Stimulated activated CD4-positive, alpha-beta T cell treated with anti-CD3 and anti-CD28 coated beads, Interleukin-1b, Interleukin-23, amount 100 ng/mL, for 4 hours (primary cell): Measurements from ENCODE around the gene CCDC69.
"Not testable (repeated sequence)": the region's sequence is repeated elsewhere in the genome, so short reads cannot be mapped to it uniquely, and the experiment has no call there.

Experiments used
- DNase-seq, 2 donors: peaks; one replicate each; pipeline ENCODE4 v3.0.0-alpha.2; 2020; ENCODE audit warnings: low read depth in 2 of 2

CCDC69 gene

DNA sequence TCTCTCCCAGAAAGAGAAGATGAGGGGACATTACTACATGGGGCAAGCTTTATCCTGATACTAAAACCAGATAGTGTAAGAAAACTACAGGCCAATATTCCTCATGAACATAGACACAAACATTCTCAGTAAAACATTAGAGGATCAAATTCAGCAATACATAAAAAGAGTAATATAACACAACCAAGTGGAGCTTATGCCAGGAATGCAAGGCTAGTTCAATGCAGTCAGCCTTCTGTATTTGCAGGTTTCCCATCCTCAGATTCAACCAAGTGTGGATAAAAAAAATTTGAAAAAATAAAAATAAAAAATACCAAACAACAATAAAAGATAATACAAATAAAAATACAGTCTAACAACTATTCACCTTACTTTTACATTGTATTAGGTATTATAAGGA, 31.3 kb downstream of the CCDC69 start:
- no peak for DNase-seq

DNA sequence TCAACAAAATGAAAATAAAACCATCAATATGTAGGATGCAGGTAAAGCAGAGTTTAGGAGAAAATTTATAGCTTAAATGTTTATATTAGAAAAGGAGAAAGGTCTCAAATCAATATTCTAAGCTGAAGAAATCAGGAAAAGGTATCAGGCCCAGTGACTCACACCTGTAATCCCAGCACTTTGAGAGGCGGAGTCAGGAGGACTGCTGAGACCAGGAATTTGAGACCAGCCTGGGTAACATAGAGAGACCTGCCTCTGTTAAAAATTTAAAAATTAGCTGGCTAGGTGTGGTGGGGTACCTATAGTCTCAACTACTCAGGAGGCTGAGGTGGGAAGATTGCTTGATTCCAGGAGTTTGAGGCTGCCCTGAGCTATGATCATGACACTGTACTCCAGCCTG, 32.2 kb downstream of the CCDC69 start:
- DNase-seq = no peak

DNA sequence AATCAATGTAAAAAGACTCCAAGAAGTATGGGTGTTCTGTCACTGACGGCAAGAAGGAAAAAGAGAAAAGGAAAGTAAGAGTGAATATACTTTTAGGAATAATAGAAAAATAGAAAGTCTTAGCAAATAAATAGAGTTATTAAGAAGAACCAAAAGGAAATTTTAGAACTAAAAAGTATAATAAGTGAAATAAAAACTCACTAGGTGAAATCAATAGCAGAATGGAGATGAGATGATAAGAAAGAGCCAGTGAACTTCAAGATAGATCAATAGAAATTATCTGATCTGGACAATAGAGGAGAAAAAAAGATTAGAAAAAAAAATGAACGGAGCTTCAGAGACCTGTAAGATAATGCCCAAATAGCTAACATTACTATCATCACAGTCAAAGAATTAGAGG, 34.7 kb downstream of the CCDC69 start:
- no peak for DNase-seq

DNA sequence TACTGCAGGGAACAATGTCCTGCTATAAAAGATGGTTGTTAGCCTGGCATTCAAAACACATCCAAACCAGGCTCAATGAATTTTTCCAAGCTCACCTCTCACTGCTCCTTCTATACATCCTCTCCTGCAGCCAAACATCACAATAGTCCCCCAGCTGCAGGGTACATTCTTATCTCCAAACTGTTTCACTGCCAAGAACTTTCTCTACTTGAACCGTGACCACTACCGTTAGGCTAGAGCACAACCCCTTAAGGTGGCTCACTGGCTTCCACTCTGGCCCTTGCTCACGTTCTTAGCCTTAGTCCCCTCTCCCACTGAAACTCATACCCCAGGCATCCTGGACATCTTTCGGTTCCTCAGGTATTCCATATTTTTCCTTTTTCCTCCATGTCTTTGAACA, 37.4 kb downstream of the CCDC69 start:
- no peak for DNase-seq

DNA sequence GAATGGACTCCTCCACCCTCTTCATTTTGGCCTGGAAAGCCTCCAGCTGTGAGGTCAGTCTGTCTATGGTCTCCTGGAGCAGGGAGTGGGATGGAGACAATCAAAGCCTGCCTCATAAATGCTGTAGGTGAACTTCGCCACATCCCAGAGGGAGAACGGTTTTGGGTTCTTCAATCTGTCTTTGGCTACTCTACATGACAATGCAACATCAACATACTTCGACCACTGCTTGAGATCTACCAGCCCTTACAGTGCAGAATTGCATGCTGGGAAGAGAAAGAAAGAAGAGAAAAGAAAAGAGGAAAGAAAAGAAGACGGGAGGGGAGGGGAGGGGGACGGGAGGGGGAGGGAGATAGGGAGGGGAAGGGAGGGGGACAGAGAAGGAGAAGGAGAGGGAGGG, 37.8 kb downstream of the CCDC69 start:
- DNase-seq = no peak

DNA sequence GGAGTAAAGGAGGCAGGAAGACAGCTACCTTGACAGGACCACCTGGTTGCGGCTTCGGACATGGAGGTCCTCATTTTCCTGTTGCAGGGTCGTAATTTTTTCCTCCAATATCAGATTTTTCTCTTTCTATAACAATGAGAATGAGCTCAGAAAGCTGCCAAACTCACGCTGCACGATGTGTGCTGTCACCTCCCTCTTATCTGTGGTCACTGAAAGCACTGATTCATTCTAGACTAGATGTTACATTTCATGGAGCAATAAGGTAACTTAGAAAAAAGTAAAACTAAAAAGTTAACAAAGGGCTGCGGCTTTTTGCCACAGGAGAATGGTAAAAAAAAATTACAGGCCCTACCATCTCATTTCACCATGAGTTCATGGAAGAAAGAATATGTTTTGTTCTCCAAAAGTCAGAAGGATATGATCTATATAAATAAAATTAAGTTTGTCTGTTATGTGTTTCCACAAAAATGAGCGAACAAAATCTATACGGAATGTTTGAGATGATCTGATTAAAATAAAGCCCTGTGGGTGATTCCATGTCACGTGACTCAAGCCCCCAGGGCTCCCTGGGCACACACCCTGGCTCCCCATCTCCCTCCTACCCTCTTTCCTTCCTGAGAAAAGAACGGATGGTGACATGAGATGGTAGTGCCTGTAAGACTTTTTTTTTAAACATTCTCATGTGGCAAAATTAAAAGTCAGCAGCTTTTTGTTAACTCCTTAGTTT, 39.4 kb downstream of the CCDC69 start:
- no peak for DNase-seq

DNA sequence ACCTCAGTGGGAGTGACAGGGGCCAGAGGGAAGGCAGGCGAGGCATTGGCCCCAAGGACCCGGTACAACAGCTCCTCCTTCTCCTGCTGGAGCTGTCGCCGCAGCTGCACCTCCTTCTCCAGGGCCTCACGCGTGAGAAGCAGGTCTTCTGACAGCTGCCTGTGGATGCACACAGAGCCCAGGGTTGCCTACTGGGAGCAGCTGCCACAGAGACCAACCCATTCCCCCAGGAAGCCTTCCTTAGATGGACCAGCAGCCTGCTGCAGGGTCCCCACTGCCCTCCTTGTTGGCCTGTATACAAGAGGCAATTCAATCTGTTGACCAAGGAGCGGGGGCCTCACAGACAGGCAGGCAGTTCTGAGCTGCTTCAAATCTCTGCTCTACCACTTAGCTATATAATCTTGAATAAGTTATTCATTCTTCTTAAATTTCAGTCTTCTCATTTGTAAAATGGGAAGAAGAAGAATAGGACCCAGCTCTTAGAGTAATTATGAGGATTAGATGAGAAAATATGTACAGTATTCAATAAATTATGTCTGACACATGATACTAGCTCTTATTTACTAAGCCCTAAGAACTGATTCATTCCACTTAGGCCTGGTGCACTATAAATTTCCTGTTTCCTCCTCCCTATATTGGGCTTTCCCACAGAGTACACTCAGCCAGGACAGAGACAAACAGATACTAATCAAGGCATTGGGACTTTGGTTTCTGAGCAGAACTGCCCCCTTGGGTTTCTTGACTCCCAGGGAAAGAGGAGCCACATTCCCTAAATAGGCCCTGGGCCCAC, 40.2 kb downstream of the CCDC69 start:
- DNase-seq = no peak

DNA sequence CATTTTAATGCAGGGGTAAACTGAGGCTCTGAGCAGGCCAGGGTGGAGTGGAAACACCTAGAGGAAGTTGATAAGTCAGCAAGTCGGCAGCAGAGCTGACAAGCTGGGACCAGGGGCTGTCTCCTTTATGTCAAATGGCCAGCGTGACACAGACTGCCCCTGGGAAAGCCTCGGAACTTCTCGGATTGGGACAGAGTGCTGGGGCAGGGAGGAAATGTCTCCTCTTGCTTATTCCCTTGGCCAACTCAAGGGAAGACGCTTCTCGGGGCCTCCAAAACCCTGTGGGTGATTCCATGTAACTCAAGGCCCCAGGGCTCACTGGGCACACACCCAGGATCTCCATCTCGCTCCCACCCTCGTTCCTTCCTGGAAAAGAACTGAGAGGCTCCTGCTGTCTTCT, 40.9 kb downstream of the CCDC69 start:
- no peak for DNase-seq

DNA sequence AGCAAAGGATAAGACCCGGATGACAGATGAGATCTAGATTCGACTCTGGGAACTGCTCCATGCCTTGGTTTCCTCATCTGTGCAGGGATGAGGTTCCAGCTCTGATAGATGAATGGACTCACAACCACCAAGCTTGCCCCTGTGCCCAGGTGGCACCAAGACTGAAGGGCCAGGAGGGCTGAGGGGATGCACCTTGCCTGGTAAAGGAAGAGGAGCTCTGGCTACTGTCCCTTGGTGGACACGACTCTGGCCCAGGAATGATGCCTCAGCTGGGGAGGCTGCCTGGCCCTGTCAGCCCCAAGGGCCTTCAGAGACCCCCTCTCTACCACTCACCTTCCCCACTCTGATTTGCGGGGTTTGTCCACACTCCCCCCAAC, 41.4 kb downstream of the CCDC69 start:
- DNase-seq = no peak

DNA sequence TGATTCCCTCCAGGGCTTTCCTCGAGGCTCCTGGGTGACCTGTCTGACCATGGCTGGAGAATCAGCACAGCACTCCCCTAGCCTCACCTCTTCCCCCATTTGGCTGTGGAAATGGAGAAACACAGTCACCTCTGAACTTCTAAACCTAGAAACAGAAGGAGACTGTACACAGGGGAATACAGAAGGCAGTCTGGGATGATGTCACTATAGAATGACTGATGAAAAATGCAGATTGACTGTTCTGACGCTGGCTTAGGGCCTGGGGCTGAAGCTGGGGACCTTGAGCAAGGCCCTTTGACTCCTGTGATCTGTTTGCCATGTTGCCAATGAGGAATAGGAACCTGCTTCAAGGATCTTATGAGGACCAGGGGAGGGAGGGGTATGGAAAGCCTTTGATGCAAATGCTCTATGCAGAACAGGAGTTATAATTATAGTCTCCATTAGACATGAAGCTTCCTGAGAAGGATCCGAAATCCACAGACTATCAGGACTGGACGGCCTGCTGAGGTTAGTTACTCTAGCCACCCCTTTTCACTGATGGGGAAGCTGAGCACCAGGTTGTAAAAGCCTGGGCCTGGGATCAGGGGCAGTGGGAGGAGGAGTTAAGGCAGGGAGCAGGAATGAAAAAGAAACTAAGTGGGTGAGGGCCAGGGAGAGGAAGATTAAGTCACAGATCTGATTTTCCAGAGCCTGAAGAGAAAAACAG, 41.9 kb downstream of the CCDC69 start:
- DNase-seq = no peak

DNA sequence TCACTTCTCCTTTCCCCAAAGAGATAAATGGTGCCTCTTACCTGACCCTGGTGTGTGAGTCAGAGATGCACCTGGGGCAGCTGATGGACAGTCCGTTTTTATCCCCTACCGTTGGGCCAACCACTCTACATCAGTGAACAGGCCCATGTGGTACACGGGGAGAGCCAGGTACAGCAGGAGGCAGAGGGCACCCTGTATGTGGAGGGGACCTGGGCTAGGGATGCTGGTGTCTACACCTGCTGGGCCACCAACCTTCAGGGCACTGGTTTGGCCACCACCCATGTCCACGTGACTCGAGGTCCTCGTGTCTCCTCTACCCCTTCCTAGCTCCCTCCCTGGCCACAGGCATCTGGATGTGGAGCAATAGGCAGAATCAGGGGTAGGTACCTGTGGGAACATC, 43.6 kb downstream of the CCDC69 start:
- no peak for DNase-seq

DNA sequence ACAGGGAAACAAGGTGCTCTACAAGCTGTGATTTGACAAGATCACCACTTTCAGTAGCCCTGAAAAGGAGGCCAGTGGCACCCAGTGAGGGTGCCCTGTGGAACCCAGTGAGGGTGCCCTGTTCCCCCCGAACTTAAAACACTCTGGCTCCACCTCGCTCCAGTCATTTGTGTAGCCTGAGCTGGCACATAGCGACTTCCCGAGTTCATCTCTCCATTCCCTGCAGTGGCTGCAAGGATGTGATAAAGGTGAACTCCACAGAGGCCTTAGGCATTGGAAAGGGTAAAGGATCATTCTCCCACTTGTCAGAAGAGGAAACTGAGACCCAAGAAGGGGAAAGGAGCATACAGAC, 44.4 kb downstream of the CCDC69 start:
- no peak for DNase-seq

DNA sequence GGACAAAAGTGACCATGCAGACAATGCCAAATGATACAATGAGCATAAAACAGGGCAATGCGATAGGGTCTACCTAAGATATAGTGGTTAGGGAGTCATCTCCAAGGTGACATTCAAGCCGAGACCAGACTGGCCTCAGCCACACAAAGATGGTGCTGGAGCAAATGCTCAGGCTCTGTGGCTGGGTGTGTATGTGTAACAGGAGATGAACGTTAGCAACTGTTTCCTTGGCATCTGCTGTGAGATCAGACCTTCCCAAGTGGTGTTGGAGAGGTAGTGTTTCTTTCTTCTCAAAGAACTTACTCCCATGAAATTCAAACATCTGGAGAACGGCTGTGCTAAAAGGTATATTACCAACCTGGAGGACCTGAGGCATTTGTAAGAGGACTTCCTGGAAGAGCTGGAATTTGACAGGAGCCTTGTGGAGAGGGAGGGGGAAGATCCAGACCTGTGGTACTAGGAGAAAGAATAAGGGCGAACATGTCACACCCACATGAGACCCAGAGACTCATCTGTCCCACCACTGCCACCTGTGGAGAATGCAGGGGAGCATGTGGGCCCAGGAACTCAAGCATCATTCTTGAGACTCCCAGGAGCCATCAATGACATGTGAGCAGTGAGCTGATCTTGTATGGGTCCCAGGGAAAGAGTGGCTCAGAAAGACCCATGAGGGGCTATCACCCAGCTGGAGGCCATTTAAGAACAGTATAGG, 45.0 kb downstream of the CCDC69 start:
- no peak for DNase-seq

DNA sequence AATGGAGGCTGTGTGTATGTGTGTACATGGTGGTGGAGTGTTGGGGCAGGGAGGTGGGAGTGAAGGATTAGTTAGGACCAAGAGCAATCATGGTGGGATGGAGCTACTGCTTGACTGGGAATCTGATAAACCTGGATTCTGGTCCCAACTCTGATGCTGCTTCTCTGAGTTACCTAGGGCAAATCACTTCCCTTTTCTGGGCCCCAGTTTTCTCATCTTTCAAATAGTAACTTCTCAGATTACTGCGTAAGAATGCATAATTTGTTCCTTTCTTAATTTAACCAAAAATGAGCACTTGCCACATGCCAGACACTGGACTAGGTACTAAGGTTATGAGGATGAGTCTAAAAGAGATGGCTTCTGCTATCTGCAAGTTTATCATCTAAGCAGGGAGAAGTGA, 45.5 kb downstream of the CCDC69 start:
- no peak for DNase-seq

DNA sequence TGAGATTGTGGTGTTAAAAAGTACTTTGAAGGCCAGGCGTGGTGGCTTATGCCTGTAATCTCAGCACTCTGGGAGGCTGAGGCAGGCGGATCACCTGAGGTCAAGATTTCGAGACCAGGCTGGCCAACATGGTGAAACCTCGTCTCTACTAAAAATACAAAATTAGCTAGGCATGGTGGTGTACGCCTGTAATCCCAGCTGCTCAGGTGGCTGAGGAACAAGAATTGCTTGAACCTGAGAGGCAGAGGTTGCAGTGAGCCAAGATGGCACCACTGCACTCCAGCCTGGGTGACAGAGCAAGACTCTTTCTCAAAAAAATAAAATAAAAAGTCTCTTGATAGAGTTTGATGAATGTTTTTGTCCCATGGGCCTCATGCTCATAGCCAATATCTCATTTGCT, 47.6 kb downstream of the CCDC69 start:
- DNase-seq = not testable (repeated sequence)

DNA sequence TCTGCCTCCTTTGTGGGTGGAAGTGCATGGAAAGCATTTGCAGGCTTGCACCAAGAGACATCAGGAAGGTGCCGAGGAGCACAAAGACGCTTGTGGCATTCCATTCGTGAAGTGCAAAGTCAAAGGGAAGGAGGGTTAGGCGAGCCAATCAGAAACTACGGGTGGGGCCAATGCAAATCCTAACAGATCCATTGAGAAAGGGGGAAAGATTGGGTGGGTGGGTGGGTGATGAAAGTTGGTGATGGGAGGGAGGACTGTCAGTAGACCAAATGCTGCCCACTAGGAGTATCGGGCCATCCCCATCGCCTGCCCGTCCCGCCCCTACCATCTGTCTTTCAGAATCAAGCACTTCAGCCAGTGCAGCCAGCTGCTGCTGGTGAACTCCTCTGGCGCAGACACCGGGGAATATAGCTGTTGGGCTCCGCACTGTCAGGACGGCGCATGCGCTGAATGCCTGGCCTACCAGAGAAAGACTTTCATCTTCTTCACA, 49.2 kb downstream of the CCDC69 start:
- DNase-seq = no peak

DNA sequence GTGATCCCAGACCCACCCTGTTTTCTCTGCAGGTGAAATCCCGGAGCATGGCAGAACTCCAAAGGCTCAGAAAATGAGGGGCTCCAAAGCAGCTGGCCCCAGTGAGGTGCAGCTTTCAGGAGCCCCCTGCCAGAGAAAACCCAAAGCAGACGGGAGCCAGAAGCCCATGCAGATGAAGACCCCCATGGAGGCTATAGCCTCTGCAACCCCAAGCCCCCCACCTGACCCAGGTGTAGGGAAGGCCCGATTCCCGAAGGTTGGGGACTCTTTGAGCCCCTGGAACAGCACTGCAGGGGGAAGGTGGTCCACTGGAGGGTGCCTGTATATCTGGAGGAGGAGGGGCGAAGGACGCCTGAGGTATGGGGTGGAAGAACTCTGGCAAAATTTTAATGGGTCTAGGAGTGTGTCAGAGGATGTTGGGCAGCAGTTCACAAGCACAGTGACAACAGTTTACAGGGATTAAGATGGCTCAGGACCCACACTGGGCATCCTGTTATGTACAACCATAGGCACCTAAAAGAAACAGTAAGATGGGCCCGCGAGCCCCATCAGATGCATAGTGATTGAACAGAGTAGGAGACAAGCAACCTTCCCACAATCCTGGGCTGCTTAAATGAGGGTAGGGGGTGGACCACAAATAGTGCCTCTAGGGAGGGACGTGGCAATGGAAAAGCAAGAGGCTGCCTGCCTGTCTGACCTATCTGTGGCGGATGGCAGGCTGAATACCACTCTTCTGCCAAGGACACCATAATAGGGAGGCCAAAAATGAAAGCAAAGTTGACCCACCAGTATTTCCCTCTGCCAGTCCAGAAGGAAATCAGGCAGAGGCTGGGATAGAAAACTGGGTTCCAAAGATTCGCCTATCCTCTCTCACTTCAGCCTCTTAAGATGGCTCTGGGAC, 49.9 kb downstream of the CCDC69 start:
- DNase-seq = no peak

DNA sequence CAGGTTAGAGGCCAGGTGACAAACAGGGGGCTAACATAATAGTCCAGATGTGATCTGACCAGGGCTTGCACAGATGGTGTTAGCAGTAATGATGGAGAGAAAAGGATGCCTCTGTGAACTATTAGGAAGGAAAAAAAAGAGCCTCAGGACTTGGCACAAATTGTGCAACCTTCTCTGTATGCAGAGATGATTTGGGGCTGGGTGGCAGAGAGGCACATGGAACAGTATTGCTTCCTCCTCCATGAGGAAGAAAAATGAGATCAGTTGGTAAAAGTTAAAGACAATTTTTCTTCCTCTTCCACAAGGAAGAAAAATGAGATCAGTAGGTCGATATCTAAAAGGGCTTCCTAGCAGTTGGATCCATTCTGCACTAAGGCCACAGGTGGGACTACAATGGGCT, 52.4 kb downstream of the CCDC69 start:
- DNase-seq = no peak

DNA sequence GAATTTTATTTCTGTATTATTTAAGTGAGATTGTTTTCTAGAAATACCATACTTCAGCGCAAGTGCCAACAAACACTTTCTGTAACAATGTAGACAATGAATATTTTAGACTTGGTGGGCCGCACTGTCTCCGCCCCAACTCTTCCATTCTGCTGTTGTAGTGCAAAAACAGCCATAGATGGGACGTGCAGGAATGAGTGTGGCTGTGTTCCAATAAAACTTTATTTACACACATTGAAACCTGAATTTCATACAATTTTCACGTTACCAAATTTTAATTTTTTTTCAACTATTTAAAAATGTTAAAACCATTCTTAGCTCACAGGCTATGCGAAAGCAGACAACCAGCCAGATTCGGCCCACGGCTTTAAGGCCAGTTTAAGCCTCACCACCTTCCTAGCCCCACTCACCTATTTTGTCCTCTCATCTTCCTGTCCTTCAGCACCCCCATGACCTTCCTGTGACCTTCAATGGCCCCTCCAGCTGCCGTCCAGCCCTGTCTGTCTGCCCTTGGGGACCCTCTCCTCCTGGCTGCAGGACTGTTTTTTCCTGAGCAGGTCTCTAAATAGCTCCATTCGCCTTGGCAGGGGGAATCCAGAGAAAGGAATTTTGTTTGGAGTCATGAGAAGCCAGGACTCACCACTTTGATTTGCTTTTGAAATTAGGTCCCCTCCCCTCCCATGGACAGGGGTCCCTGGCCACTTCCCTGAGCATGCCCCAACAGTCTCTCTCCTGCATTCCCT, 55.1 kb downstream of the CCDC69 start:
- no peak for DNase-seq

DNA sequence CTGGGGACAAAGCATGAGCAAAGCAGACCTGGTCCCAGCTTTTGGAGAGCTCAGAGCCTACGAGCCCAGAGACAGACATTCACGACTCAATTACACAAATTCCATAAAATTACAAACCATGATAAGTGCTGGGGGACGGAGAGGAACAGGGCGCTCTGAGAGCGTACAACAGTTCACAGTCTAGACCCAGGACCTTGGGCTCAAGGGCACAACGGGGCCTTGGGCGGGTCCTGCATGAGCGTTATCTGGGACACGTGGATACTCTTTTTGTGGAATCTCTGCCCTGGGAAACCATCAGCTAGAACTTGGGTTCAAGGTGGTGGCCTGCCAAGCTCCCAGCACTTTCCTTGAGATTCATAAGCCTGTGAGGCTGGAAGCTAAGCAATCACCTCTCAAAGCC, 56.9 kb downstream of the CCDC69 start:
- no peak for DNase-seq
